SH-SY5Y (cell line): ENCODE data around the gene SMIM24.

Experiments used
- GATA2 ChIP-seq: IDR thresholded peaks from 2 replicates; pipeline ENCODE4 v1.6.1; 2011; ENCODE audit warnings: mild to moderate bottlenecking, low read depth, low read length
- GATA3 ChIP-seq: IDR thresholded peaks from 2 replicates; pipeline ENCODE4 v1.6.1; 2011; ENCODE audit warnings: low read depth, mild to moderate bottlenecking, low read length, moderate library complexity

- TF ChIP-seq GATA3 (no peak), GATA2 (peak; percentile 32; the same call in 1 of the 2 replicates)
Observed at GRCh38 chr19:3520166-3521103, 40.1 kb upstream of the SMIM24 start.
